ENCODE measurements around the gene PAMR1.

PAMR1 gene

GRCh38 chr11:35494957-35495490, 30.4 kb downstream of the PAMR1 start:
- no peak for DNase-seq

- DNase-seq = no peak
These were observed 34.1 kb downstream of the PAMR1 start for GRCh38 chr11:35491231-35491871.

- no peak for DNase-seq
These were observed 37.3 kb downstream of the PAMR1 start for GRCh38 chr11:35488117-35488516.

DNA sequence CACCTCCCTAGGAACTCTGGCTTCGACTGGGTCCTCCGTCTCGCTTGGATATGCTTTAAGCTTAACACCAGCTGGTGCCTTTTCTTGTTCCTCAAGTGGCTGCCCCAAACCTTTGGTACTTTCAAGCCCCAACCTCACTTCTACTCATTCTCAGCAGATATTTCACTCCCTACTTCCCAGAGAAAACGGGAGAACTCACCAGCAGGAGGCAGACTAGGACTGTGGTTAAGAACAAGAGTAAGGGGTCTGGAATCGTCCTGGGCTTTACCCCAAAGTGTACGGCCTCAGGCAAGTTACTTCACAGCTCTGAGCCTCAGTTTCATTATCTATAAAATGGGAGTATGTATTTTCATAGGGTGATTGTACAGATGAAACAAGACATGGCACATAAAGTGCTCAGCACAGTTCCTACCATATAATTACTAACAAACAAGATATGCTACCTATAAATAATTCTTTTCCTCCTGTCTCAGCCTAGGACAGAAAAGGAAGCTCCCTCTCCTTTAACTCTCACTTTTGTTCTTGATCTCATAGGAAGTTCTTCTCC, 37.8 kb downstream of the PAMR1 start:
- DNase-seq = no peak

GRCh38 chr11:35486934-35487333, 38.5 kb downstream of the PAMR1 start:
- no peak for DNase-seq

GRCh38 chr11:35486446-35486845, 39.0 kb downstream of the PAMR1 start:
- no peak for DNase-seq

GRCh38 chr11:35485656-35486322, 39.6 kb downstream of the PAMR1 start:
- peak; percentile 50 for DNase-seq

DNA sequence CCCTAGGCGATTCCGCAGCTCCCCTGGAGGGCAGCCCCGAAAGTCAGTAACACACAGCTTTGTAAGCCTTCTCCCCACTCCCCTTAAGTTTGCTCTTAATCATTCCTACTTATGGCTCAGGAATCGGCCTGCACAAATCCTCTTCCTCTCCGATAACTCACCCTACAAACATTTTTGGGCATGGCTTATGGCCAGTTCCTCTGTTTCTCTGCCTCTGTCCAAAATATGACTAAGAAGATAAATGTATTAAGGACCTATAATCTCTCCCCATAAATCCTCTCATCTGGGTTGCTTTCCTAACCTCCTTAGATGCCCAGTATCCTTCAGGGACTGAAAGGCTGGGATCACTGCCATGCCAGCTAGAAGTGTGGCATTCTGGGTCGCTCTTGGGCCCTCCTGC, 41.0 kb downstream of the PAMR1 start:
- no peak for DNase-seq

GRCh38 chr11:35483131-35483820, 42.1 kb downstream of the PAMR1 start:
- DNase-seq = no peak

DNA sequence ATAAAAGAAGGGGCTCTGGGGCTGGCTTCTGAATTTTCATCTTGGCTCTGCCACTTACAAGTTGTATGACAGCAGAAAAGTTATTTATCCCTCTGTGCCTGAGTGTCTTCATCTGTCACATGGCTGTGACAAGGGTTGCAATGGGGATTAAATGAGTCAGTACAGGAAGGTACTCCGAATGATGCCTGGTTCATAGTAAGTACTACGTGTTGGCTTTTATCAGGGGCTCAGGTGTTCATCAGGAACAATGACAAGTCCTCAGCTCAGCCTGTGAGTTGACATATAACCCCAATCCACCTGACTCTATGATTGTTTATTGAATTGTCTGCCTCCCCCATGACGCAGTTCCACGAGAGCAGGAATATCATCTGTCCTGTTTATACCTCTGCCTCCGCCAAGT, 45.7 kb downstream of the PAMR1 start:
- no peak for DNase-seq

GRCh38 chr11:35478471-35479091, 46.8 kb downstream of the PAMR1 start:
- DNase-seq = no peak

GRCh38 chr11:35477901-35478300, 47.5 kb downstream of the PAMR1 start:
- DNase-seq = no peak

DNA sequence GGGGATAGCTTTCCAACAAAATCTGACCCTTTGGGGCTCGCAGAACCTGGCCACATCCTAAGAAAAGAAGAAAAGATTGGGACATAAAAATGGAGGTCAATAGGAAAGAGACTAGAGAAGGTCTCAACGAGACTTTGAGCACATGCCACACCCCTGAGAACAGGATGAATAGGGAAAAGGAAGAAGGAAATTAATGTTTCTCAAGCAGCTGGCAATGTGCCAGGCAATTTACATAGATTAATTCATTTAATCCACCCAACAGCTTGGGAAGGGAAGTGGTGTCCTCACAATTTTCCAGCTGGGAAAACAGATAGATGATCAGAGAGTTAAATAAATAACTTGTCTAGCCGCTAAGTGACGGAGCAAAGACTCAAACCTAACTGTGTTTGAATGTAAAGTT, 50.7 kb downstream of the PAMR1 start:
- DNase-seq = no peak

DNA sequence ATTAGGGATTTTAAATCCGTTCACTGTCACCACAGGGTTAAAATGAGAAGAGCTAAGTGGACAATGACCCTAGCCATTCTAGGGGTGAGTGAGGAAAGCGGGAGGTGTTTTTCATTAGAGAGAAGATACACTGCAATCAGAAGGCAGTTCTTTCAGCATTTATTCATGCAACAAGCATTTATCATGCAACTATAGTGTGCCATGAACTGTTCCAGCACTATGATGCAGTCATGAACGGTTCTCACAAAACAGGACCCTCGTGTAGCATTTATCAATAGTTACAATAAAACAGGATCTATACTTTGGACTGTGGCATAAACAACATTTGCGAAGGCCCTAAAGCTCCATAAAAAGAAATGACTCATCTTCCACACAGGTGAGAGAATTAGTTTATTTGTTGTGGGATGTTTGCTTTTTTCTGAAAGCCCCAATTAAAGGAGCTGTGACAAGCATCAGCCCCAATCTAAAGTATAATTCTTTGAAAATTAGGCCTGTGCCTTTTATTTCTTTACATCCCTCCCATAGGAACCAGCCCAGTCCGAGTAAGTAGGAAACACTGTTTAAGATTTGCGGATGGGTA, 51.5 kb downstream of the PAMR1 start:
- no peak for DNase-seq

GRCh38 chr11:35470616-35471015, 54.8 kb downstream of the PAMR1 start:
- DNase-seq = no peak

DNA sequence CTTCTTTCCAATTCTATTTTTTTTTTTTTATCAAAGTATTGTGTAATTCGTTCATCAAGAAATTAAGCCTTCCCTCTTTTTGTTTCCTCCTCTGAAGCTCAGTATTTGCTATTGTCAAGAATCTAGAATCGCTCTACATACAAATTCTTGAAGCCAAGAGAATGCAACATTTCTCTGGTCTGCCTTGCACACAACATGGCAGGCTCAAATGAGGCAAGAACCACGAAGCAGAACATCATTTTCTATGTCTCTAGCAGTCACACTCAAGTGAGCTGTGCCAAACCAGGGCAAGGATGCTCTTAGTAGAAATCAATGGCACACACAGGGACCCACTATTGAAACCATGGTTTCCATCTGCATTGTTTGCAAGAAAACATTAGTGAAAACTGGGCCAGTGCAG, 59.4 kb downstream of the PAMR1 start:
- no peak for DNase-seq

DNA sequence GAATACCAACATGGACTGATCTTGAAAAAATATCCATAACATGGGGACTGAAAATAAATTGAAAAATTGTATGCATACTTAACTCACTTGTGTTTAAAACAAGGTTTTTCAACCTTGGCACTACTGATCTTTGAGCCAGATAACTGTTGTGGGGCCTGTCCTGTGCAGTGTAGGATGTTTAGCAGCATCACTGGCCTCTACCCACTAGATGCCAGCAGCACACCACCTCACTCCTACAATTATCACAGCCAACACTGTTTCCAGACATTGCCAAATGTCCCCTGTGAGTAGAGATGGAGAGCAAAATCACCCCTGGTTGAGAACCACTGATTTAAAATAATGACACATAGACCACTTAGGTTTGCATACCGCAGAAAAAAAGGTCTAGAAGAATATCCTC, 61.1 kb downstream of the PAMR1 start:
- no peak for DNase-seq

GRCh38 chr11:35463331-35463751, 62.1 kb downstream of the PAMR1 start:
- no peak for DNase-seq

- no peak for DNase-seq
These were observed 63.4 kb downstream of the PAMR1 start for GRCh38 chr11:35461917-35462538.

DNA sequence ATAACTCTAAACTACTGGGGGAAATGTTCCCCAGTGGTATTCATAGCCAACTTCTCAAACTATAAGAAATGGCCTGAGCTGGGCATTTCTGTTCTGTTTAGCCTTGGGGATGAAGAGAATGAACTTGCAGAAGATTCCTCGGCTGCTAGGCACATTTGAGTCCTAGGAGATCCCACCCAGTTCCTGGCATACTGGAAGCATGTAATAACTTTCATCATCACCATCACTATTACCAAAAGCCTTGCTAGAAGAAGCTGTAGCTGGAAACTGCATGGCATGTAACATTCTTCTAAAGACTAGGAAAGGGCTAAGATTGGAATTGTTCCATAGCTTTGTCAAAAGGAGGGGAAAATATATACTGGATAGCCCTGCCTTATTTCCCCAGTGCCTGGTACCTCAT, 65.9 kb downstream of the PAMR1 start:
- no peak for DNase-seq

DNA sequence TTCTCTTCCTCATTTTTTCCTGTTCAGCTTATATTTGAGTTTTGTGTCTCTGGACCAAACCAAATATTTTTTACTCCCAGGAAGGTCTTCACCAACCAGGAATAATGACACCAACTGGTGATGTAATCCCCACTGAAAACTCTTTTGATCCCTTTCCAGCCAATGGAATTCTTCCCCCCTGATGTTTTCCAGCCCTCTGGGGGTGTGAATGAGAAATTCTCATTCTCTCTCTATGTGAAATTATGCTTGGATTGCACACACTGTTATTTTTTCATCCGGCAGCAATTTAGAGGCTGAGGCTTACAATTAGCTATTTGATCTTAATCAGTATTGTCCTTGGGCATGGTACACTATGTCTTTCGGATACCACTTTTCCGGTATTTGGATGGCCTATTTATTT, 66.6 kb downstream of the PAMR1 start:
- DNase-seq = no peak

- DNase-seq = no peak
These were observed 71.1 kb downstream of the PAMR1 start for GRCh38 chr11:35454362-35454761.

All from effector CD8-positive, alpha-beta T cell (primary cell).